ENCODE data around the gene SLC25A45. TPM values are rescaled to one million over a fixed set of nuclear protein-coding genes. Genes with fewer than 3 reads are reported as not detected.

Gene SLC25A45
- total RNA-seq, 1 donor: 4.3 TPM

- H3K27me3 ChIP-seq (ENCODE audit: insufficient read depth, low read length): no peaks in the 10 kb centered on the region
- no peaks in the 10 kb centered on the region for H4K20me1 ChIP-seq (ENCODE audit: insufficient read depth, low read length)
- TF ChIP-seq CTCF (IDR thresholded peaks at IDR 0.05; ENCODE audit: extremely low read depth, low read depth, low read length): no peak
- no peak overlapping the region for H3K4me2 ChIP-seq (ENCODE audit: insufficient read depth, low read length)
- no peak for DNase-seq (ENCODE audit: insufficient read length, low spot score, missing footprints)
- H3K9me3 ChIP-seq (ENCODE audit: low read depth, low read length): no peaks in the 10 kb centered on the region
- H3K36me3 ChIP-seq (ENCODE audit: insufficient read depth, low read length): no peaks in the 10 kb centered on the region
- H3K4me3 ChIP-seq (ENCODE audit: insufficient read depth, low read length): no peak overlapping the region
- peaks cover 16% of the 10 kb centered on the region for H3K4me1 ChIP-seq (ENCODE audit: insufficient read depth, low read length)
- no peaks in the 10 kb centered on the region for H3K79me2 ChIP-seq (ENCODE audit: insufficient read depth, low read length)
- H2AFZ ChIP-seq (ENCODE audit: low read length): no peak overlapping the region
- H3K27ac ChIP-seq (ENCODE audit: low read depth, low read length): no peak overlapping the region
Observed at GRCh38 chr11:65378208-65378927, 4.1 kb downstream of the SLC25A45 start.

DNA sequence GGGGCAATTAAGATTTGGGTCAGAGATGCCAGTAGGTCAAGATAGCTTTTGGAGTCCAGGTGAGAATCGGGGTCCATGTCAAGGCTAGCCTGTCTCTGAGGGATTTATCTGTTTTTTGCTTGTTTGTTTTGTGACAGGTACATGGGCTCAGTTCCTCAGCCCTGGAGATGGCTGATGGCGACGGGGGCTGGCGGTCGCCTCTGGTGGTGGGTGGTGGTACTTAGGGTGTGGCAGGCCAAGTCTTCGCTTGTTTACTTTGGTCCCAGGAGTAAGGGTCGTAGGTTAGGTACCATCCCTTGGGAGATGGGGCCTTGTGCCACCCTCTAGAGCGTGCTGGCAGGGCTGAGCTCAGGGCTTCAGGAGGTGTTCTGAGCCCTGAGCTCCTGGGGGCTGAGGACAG, 4.7 kb downstream of the SLC25A45 start:
- no peak overlapping the region for H3K4me2 ChIP-seq (ENCODE audit: insufficient read depth, low read length)

DNA sequence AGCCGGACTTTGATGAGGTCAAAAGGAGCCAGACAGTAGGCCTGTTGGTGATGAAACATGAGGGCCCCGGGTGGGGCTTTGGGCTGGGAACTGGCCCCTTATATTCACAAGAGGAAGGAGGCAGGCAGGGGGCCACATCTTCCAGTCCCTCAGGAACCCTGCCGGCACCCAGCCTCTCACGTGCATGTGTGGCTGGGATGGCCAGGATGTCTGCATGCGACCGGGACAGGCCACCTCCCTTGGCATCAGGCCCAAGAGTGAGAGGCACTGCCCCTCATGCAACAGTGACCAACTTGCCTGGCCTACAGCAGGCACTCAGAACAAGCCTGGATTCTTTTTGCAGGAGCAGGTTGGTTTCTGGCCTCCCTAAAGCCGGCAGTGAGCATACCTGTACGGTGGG, 5.4 kb downstream of the SLC25A45 start:
- DNase-seq (ENCODE audit: insufficient read length, low spot score, missing footprints): peak; percentile 52
- H3K4me3 ChIP-seq (ENCODE audit: insufficient read depth, low read length): no peak overlapping the region
- no peak for TF ChIP-seq CTCF (IDR thresholded peaks at IDR 0.05; ENCODE audit: extremely low read depth, low read depth, low read length)

More for the DNA sequence above, 4.7 kb downstream of the SLC25A45 start:
- Histone ChIP-seq H3K4me1 (ENCODE audit: insufficient read depth, low read length) (peaks cover 10% of the 10 kb centered on the region), H3K79me2 (ENCODE audit: insufficient read depth, low read length) (no peaks in the 10 kb centered on the region), H3K27ac (ENCODE audit: low read depth, low read length) (no peak overlapping the region), H3K9me3 (ENCODE audit: low read depth, low read length) (no peaks in the 10 kb centered on the region), H2AFZ (ENCODE audit: low read length) (no peak overlapping the region), H3K4me3 (ENCODE audit: insufficient read depth, low read length) (no peak overlapping the region), H3K36me3 (ENCODE audit: insufficient read depth, low read length) (no peaks in the 10 kb centered on the region), H3K27me3 (ENCODE audit: insufficient read depth, low read length) (no peaks in the 10 kb centered on the region), H4K20me1 (ENCODE audit: insufficient read depth, low read length) (no peaks in the 10 kb centered on the region)
- no peak for TF ChIP-seq CTCF (IDR thresholded peaks at IDR 0.05; ENCODE audit: extremely low read depth, low read depth, low read length)
- peak; percentile 19 for DNase-seq (ENCODE audit: insufficient read length, low spot score, missing footprints)

DNA sequence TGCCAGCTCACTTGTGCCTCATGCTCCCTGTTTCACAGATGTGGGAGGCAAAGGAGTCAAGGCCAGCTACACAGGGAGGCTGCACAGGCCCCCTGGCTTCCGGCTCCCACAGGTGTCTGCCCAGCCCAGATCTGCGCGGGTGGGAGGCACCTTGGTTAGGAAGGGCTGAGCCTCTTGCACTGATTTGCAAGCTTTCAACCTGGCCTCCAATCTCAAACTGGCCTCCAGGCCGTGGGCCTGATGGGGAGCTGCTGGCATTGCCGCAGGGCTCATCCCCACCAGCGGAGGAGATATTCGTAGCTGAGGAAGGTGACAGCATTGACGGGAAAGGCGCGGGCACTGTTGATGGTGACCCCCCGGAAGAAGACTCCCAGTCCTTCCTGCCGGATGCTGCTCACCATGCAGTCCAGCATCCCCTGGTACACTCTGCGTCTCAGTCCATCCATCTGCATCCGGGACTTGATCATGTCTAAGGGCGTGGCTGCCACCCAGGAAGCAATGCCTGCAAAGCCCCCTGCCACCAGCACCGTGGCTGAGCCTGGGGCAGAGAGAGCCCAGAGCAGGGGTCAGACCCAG, 6.2 kb downstream of the SLC25A45 start:
- H3K9me3 ChIP-seq (ENCODE audit: low read depth, low read length): no peaks in the 10 kb centered on the region
- no peak for TF ChIP-seq CTCF (IDR thresholded peaks at IDR 0.05; ENCODE audit: extremely low read depth, low read depth, low read length)
- no peak overlapping the region for H3K27ac ChIP-seq (ENCODE audit: low read depth, low read length)
- H3K79me2 ChIP-seq (ENCODE audit: insufficient read depth, low read length): no peaks in the 10 kb centered on the region
- no peak overlapping the region for H3K4me2 ChIP-seq (ENCODE audit: insufficient read depth, low read length)
- no peaks in the 10 kb centered on the region for H3K27me3 ChIP-seq (ENCODE audit: insufficient read depth, low read length)
- no peaks in the 10 kb centered on the region for H4K20me1 ChIP-seq (ENCODE audit: insufficient read depth, low read length)
- DNase-seq (ENCODE audit: insufficient read length, low spot score, missing footprints): peak; percentile 30
- H3K36me3 ChIP-seq (ENCODE audit: insufficient read depth, low read length): no peaks in the 10 kb centered on the region
- H2AFZ ChIP-seq (ENCODE audit: low read length): no peak overlapping the region
- H3K4me1 ChIP-seq (ENCODE audit: insufficient read depth, low read length): peaks cover 5% of the 10 kb centered on the region
- no peak overlapping the region for H3K4me3 ChIP-seq (ENCODE audit: insufficient read depth, low read length)

More for the DNA sequence above, 5.4 kb downstream of the SLC25A45 start:
- Histone ChIP-seq H3K79me2 (ENCODE audit: insufficient read depth, low read length) (no peaks in the 10 kb centered on the region), H3K4me2 (ENCODE audit: insufficient read depth, low read length) (no peak overlapping the region), H3K27me3 (ENCODE audit: insufficient read depth, low read length) (no peaks in the 10 kb centered on the region), H3K4me1 (ENCODE audit: insufficient read depth, low read length) (peaks cover 6% of the 10 kb centered on the region), H4K20me1 (ENCODE audit: insufficient read depth, low read length) (no peaks in the 10 kb centered on the region), H3K27ac (ENCODE audit: low read depth, low read length) (no peak overlapping the region), H3K36me3 (ENCODE audit: insufficient read depth, low read length) (no peaks in the 10 kb centered on the region), H2AFZ (ENCODE audit: low read length) (no peak overlapping the region), H3K9me3 (ENCODE audit: low read depth, low read length) (no peaks in the 10 kb centered on the region)

Data from osteoblast (primary cell).